ENCODE results near the gene KRTAP10-7. TPM values are rescaled to one million over a fixed set of nuclear protein-coding genes. Genes with fewer than 3 reads are reported as not detected.

KRTAP10-7 gene
- total and polyA plus RNA-seq, 2 of the 13 experiments (the other 11 are each of a cell fraction or from before 2014, with no cell fraction given): not detected

- no TSS peak for BruUV-seq (replicated peaks)
- Histone ChIP-seq H3K9ac (ENCODE audit: insufficient read depth, low read depth, low read length) (no peak overlapping the region), H3K79me2 (ENCODE audit: insufficient read depth, low read length) (no peaks in the 10 kb centered on the region), H3K36me3 (replicated peaks in 1 of 2; ENCODE audit: control insufficient read depth in 1 of 2, insufficient read depth in 2 of 2, low read length in 2 of 2) (no peaks in the 10 kb centered on the region), H4K20me1 (ENCODE audit: insufficient read depth, low read length) (no peaks in the 10 kb centered on the region), H3K9me3 (ENCODE audit: low read length) (peaks cover 6% of the 10 kb centered on the region; the same call in 1 of the 2 replicates), H3K4me1 (ENCODE audit: insufficient read depth, low read length) (no peaks in the 10 kb centered on the region), H3K4me2 (ENCODE audit: low read depth, low read length) (no peak overlapping the region), H3K27me3 (ENCODE audit: control insufficient read depth in 1 of 2, insufficient read depth in 2 of 2, low read length in 2 of 2) (peaks cover 1 to 28% of the 10 kb centered on the region in 2 experiments; a peak in 3 of 5 replicates), H3K4me3 (replicated peaks in 1 of 3; ENCODE audit: insufficient read depth in 1 of 3, low read depth in 2 of 3, low read length in 3 of 3) (no peak overlapping the region), H3K27ac (ENCODE audit: extremely low read length, insufficient read depth, low read length) (no peak overlapping the region), H2AFZ (ENCODE audit: low read length) (no peak overlapping the region)
- no peak for DNase-seq (ENCODE audit: low spot score)
- no peak for FAIRE-seq
- in situ Hi-C loops (cut with HindIII; ENCODE audit: extremely low pct_ligation_motif_present, low pct_unique_long_range_greater_than_20kb): no loop called here
- 25% methylated on average over 3 of the region's 16 CpGs for WGBS (ENCODE audit: low lambda C conversion rate)
- ATAC-seq: no peak
- intact Hi-C loops (cut with micrococcal nuclease; ENCODE audit: unreplicated experiment): no loop called here
- ChIA-PET CTCF (ENCODE audit: low intra/inter-chr PET ratio, low total read pairs) (no interaction called here), POLR2A (no interaction called here)
- TF ChIP-seq TCF12 (IDR thresholded peaks at IDR 0.05) (no peak), TCF12 (CRISPR knock-in tag; IDR thresholded peaks at IDR 0.05) (no peak), ZNF567 (CRISPR knock-in tag; IDR thresholded peaks at IDR 0.05; ENCODE audit: borderline replicate concordance) (no peak), ZNF766 (CRISPR knock-in tag; IDR thresholded peaks at IDR 0.05; ENCODE audit: borderline replicate concordance) (no peak), ZNF569 (CRISPR knock-in tag; IDR thresholded peaks at IDR 0.05; ENCODE audit: borderline replicate concordance) (no peak), ISX (CRISPR knock-in tag; conservative IDR thresholded peaks at IDR 0.05) (no peak), ZNF143 (CRISPR knock-in tag; IDR thresholded peaks at IDR 0.05) (no peak), ZNF800 (CRISPR knock-in tag; IDR thresholded peaks at IDR 0.05) (no peak), PRDM10 (CRISPR knock-in tag; IDR thresholded peaks at IDR 0.05; ENCODE audit: low read depth) (no peak), ZNF784 (CRISPR knock-in tag; IDR thresholded peaks at IDR 0.05; ENCODE audit: borderline replicate concordance) (no peak), SNAPC5 (CRISPR knock-in tag; IDR thresholded peaks at IDR 0.05; ENCODE audit: borderline replicate concordance) (no peak)
These were observed 16.2 kb downstream of the KRTAP10-7 start for GRCh38 chr21:44616591-44616926.

Measured in HepG2 (cell line).